ENCODE data around the gene NCK1.

NCK1 gene

GRCh38 chr3:136908297-136908696 is 46.3 kb downstream of the NCK1 start:
- no peak for DNase-seq (ENCODE audit: low spot score)

GRCh38 chr3:136909187-136909586 is 47.2 kb downstream of the NCK1 start:
- DNase-seq (ENCODE audit: low spot score): no peak

- DNase-seq (ENCODE audit: low spot score): no peak
These were observed 48.7 kb downstream of the NCK1 start for GRCh38 chr3:136910697-136911096.

- DNase-seq (ENCODE audit: low spot score): no peak
These were observed 51.2 kb downstream of the NCK1 start for GRCh38 chr3:136913168-136913567.

- DNase-seq (ENCODE audit: low spot score): no peak
These were observed 52.7 kb downstream of the NCK1 start for GRCh38 chr3:136914739-136915138.

GRCh38 chr3:136916223-136916622 is 54.2 kb downstream of the NCK1 start:
- DNase-seq (ENCODE audit: low spot score): no peak

GRCh38 chr3:136919799-136920580 is 58.0 kb downstream of the NCK1 start:
- DNase-seq (ENCODE audit: low spot score): no peak

GRCh38 chr3:136920904-136921611 is 59.0 kb downstream of the NCK1 start:
- DNase-seq (ENCODE audit: low spot score): no peak

GRCh38 chr3:136925425-136926190 is 63.6 kb downstream of the NCK1 start:
- DNase-seq (ENCODE audit: low spot score): no peak

GRCh38 chr3:136928240-136928639 is 66.2 kb downstream of the NCK1 start:
- DNase-seq (ENCODE audit: low spot score): no peak

- peak; percentile 17 for DNase-seq (ENCODE audit: low spot score)
These were observed 68.1 kb downstream of the NCK1 start for GRCh38 chr3:136929977-136930670.

- DNase-seq (ENCODE audit: low spot score): no peak
These were observed 69.6 kb downstream of the NCK1 start for GRCh38 chr3:136931606-136932005.

GRCh38 chr3:136932523-136932922 is 70.5 kb downstream of the NCK1 start:
- no peak for DNase-seq (ENCODE audit: low spot score)

- DNase-seq (ENCODE audit: low spot score): no peak
These were observed 71.2 kb downstream of the NCK1 start for GRCh38 chr3:136932978-136933772.

- DNase-seq (ENCODE audit: low spot score): no peak
These were observed 75.2 kb downstream of the NCK1 start for GRCh38 chr3:136937175-136937574.

- no peak for DNase-seq (ENCODE audit: low spot score)
These were observed 75.8 kb downstream of the NCK1 start for GRCh38 chr3:136937851-136938250.

GRCh38 chr3:136938334-136938733 is 76.3 kb downstream of the NCK1 start:
- DNase-seq (ENCODE audit: low spot score): no peak

- no peak for DNase-seq (ENCODE audit: low spot score)
These were observed 77.5 kb downstream of the NCK1 start for GRCh38 chr3:136939489-136939888.

GRCh38 chr3:136942803-136943202 is 80.8 kb downstream of the NCK1 start:
- no peak for DNase-seq (ENCODE audit: low spot score)

- no peak for DNase-seq (ENCODE audit: low spot score)
These were observed 81.4 kb downstream of the NCK1 start for GRCh38 chr3:136943436-136943835.

- DNase-seq (ENCODE audit: low spot score): no peak
These were observed 85.0 kb downstream of the NCK1 start for GRCh38 chr3:136946978-136947377.

All from HuH-7 (cell line).